Left renal cortex interstitium (tissue), 4 donors: ENCODE data around the gene CRMP1. TPM values are rescaled to one million over a fixed set of nuclear protein-coding genes. Genes with fewer than 3 reads are reported as not detected.

Experiments
- DNase-seq, 4 donors: peaks; one replicate each; pipeline ENCODE4 v3.0.0-alpha.2; 2013; ENCODE audit warnings: low read depth in 4 of 4, low spot score in 2 of 4, missing footprints in 1 of 4
- polyA plus RNA-seq, 4 donors: library from polyadenylated mRNA; unstranded; fragments of 120-200 nt; gene quantifications; one replicate each; pipeline ENCODE4 v1.2.1, GENCODE V29; 2013; ENCODE audit not compliant: insufficient read length in 4 of 4

The CRMP1 gene
- polyA plus RNA-seq, 4 donors = 39.5 to 66.7 (median 57.7) TPM

DNA sequence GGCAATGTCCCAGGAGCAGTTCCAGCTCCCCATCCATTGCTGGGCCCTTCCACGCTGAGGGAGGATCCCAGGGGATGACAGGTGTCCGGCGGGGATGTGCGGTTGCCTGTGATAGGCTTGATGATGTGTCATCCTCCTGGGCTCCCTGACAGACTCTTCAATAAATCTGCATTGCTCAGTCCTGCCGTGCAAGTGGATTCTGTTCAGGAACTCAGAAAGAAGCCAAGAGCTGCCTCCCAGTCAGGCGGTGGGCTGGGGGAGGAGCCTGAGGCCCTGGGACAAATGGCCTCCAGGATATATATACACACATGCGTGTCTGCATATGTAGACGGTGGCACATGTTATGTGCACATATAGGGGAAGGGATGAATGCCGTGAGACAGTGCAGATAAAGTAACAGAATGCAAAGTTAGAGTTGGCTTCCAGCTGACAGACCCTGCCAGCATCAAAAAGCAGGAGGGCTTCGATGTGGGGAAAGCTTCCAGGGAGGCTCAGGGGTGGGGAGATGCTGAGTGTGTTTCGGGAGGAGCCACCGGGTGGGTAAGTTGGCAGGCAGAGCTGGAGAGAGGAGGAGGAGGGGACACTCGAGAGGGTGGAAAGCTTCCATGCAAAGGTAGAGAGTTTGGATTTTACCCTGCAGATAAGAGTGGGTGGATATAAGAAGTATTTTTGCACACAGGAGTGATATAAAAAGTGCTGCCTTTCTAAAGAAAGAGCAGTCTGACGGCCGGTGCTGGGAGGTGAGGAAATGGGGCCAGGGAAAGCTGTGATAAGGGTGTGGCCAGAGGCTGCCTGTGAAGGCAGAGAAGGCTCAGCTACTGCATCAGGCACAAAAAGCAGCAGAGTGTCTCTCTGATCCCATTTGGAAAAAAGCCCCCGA lies 28.5 kb upstream of the CRMP1 start:
- DNase-seq = no peak

DNA sequence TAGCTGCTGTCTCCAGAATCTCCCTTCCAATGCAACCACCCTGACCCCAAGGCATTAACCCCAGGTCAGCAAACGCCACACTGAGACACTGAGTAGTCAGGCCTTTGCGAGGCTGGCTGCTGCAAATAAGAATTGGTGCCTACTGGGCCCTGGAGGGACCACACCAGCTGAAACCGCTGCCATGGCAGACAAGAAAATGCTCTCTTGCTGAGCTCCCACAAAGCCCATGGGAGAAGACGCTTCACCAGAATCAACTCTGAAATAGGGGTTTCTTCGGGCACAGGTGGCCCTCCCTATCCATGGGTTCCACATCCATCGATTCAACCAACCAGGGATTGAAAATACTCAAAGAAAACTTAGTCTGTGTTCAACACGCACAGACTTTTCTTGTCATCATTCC lies 26.7 kb upstream of the CRMP1 start:
- no peak for DNase-seq

DNA sequence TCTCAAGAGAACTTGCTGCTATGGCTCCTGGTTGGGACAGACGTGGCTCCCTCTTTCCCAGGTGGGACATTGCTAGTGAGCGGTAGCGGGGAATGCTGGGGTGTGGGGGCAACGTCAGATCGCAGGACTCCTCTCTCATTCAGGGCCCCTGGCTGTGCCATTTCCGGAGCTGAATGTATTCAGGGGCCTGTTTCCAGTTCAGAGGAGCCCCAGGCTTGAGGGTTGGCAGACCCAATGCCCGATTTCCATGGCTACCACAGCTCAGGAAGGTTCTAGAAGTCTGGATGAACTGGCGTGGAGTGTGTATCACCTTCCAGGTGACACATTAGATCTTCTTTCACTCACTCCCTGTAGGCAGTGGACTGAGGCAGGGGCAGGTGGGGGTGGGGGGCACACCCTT lies 26.2 kb upstream of the CRMP1 start:
- DNase-seq = no peak

DNA sequence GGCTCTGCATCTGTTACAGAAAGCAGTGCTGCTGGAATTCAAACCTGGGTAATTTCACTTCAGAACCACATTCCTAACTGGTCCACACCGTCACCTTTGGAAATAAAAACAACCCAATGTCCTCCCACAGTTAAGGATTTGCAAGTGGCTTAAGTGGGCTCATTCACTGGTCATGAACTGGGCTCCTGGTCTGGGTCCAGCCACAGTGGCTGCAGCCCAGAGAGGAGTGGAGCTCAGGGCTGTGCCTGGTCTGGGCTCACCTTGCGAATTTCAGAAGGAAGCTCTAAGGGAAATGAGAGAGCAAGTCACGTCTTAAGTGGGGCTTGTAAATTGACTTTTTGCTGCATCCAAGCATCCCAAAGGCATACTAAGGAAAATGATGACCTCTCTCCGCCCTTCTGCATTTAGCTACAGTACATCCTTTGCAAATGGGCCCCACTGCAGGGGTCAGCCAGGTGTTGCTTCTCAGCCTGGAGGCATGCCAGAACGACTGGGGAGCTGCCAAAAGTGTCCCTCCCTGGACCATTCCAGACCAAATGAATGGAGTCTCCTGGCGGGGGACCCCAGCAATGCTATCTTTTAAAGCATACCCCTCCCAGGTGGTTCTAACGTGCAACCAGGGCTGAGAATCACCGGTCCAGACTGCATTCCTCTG lies 25.6 kb upstream of the CRMP1 start:
- no peak for DNase-seq

DNA sequence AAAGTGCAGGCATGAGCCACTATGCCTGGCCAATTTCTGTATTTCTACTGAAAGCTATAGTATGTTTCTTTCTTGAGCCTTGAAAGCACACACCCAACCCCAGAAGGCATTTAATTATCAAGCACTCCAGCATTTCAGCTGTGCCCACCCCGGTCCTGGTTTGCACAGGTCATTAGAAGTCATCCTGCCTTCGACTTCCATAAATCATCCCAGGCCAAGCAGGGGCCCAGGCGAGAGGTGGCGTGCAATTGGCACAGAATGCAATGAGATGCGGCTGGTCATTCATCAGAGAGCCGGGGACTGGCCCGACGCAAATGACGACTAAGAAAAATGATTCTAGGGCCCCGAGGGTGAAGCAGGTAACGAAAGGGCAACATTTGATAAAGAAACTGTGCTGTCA lies 24.8 kb upstream of the CRMP1 start:
- DNase-seq = no peak

DNA sequence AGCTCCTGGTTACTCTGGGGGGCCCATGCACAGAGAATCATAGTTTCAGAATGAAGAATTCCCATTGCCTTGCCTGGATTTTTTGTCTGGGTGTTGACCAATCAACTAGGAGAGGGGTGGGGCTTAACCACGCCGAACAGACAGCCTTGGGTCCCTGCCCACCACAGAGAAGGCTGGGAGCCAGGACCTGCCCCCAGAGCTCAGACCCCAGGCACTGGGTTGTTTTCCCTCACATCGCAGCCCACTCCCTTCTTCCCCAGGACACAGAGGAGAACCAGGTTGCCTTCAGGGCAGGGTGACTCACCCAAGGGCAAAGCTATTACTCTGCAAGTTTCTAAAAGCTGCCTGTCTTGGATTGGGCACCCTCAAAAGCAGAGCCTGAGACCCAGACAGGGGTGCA lies 23.3 kb upstream of the CRMP1 start:
- DNase-seq = no peak

DNA sequence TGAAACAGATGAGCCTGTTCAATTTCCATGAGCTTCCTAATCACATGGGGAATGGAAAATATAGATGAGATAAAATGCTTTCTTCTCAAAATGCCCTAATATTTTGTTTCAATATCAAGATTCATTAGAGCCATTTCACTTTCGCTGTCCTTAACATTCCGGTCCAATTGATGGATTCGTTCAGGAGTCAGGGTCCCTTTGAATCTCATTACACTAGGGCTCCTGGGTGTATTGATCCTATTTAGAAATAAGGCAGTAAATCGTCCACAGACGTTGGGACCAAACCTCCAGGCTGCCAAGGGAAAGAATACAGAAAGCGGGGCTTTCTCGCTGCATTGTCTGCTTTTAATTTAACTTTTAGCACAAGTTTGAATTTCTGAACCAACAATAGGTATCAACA lies 20.6 kb upstream of the CRMP1 start:
- DNase-seq = no peak

DNA sequence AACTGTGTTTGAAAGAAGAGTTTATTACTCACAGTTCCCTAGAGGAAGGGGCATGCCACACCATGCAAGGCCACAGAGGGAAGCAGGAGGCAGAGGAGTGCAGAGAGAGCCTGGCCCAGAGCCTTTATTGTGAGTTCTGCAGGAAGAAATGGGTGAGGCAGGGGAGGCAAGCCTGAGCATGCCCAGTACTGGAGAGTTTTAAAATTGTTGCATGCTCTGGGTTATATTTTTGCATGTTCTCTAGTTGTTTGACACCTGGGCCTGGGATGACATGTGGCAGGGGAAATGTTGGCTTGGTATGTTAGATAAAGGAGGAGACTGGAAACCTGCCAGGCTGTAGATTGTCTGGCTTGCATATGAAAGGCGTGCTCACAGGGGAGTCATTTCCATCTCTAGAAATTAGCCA lies 19.7 kb upstream of the CRMP1 start:
- no peak for DNase-seq

DNA sequence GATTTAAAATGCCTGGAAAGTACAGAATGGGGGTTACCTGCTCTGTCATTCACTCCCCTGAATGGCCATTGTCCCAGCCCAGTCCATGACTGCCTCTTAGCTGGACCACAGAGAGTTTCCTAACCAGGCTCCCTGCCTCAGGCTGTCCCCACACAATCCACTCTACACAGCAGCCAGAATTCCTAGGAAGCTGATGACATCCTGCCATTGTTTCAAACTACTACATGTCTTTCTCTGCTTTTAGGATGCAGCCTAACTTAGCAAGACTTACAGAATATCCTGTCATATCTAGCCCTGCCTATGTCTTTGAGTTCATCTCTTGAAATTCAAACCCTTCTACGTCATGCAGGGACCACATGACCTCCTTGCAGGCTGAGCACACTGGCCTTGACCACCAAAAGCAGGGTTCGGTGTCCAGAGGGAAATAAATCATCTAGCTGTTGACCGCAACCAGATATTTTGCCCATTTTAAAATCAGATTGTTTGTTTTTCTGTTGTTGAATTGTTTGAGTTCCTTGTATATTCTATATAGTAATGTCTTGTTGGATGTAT lies 16.1 kb upstream of the CRMP1 start:
- DNase-seq = no peak

DNA sequence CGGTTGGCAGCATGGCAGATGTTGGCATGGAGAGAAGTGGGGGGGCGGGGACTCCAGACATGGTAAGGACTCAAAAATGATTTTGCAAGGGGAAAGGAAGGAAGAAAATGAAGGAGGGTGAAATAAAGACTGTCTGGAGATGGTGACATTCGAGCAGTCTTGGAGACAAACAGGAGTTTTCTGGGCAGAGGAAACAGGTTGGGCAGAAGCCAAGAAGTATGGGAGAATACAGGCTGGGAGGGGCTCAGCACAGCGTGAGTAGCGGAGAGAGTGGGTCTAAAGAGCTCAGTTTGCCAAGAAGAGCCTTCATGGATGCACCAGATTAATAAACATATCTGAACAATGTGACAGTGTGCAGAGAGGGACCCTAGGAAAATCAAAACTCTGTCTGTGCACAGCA lies 13.3 kb upstream of the CRMP1 start:
- no peak for DNase-seq

DNA sequence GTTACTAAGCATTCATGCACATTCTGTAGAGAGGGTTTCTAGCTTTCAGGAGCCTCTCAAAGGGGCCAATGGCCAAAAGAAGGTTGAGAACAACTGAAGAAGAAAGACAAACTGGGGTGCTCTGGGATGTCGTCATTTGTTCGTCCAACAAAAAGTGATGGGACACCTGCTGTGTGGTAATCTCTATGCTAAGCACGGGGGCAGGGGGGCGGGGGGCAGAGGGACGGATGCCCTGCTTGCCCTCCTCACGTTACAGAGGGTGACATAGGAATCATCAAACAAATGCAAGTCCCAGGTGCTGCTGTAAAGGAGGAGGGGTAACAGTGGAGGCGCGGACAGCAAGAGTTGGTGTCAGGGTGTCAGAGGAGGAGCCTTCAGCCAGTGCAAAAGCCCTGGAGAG lies 12.8 kb upstream of the CRMP1 start:
- DNase-seq = no peak

DNA sequence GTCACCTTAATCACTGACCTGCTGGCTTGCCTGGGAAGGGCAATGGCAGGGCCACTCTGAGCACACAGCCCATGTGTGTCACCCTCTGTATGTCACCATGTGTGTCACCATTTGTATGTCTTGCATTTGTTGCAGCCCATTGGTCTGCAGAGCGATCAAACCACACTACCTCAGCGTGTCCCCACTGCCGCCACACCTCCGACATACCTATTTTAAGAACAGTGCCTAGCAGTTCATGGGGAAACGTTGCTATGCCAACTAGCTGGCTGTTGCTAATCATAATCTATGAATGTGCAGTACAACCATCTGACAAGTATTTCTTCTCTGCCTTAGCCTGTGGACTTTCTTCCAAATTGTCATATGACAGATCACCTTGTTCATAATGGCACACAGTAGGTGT lies 8.0 kb upstream of the CRMP1 start:
- DNase-seq = no peak

DNA sequence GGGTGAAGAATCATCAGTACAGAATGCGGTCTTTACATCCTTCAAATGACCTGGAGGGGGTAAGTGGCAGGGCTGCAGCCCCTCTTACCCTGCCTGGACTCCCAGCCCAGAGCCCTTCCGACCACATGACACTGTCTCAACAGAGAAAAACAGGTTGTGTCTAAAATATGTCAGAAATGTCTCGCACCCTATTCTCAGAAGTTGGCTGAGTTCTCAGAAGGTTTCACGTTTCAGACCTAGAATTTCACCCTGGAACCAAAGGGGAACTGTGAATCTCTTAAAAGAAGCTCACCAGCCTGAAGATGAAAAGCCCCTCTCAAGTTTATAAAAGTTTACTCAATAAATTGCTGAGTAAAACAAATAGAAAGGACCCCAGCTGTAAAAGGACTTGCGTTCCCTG lies 7.0 kb upstream of the CRMP1 start:
- no peak for DNase-seq

DNA sequence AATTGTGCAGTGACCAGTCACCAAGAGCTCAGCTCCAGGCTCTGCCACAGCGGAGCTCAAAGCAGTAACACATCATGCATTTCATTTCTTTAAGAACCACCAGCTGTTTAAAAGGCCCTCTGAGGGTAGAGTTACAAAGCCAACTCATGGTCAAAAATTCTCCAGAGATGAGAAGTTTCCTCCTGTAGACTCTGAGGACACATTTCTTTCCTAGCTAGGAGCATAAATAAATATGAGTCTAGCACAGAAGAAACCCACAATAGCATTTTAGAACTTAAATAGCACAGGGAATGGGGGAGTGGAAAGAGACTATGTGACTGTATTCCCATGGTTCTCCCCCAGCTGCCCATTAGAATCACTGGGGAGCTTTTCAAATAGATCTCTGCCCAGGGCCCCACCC lies 6.5 kb upstream of the CRMP1 start:
- no peak for DNase-seq

DNA sequence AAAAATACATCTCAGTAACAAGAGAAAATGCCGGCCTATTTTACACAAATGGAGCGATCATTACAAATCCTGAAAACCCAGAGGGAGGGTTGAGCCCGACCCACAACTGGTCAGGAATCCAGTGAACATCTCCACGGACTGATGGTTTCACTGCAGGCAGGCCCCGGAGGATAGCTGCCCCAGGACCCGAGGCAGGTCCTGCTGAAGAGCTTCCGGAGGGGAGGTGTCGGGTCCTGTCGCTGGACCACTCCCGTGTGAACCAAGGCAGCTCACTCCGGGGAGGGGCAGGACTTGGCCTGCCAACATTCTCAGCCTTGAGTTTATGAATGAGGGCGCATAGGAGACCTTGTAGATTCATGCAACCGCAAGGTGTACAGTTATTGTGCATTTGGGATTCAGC lies 4.8 kb upstream of the CRMP1 start:
- DNase-seq = no peak

DNA sequence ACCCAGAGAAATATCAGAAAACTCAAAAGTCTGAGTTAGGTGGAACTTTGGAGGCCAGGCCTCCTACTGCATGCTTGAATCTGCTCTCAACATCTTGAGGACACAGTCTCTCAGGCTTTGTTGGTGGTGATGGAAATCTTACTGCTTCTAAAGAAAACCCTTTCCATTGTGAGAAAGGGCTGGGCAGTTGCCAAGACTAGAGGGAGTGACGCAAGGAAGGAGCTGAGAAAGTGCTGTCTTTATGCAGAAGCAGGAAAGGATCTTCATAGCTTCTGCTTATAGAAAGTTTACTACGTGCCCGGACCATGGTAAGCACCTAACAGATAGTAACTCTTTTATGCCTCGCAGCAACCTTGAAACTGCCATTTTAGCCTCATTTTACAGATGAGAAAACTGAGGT lies 2.4 kb upstream of the CRMP1 start:
- DNase-seq = no peak

DNA sequence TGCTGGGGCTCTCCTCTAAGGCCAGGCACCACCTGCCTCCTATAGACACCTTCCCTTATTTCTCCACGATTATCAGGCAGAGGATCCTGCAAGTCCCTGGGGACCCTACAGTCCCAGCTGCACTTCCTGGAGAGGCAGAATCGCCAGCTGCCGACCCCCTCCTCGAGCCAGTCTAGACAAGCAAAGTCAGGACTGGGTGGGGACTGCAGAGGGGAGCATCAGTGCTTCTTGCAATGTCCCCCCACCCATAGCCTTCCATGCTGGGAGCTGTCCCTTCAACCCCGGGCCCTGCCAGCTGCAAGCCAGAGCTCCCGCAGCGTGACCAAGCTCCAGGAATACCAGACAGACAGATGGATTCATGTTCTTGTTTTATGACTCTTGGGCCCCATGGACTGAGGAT lies 1.4 kb upstream of the CRMP1 start:
- no peak for DNase-seq

DNA sequence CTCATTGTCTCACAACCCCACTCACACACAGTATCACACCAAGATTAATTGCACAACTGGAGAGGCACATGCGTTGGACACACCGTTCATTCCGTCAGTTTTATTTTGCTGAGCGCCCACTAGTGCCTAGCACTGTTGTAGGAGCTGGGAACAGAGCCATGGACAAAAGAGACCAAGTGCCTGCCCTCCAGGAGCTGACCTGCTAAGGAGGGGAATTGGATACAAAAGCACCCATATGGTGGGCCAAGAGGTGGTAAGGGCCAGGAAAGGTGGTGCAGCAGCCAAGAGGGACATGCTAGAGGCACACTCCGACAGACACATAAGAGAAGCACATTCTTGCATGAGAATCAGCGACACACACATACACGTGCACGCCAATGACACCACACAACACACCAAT lies 705 bp upstream of the CRMP1 start:
- no peak for DNase-seq

DNA sequence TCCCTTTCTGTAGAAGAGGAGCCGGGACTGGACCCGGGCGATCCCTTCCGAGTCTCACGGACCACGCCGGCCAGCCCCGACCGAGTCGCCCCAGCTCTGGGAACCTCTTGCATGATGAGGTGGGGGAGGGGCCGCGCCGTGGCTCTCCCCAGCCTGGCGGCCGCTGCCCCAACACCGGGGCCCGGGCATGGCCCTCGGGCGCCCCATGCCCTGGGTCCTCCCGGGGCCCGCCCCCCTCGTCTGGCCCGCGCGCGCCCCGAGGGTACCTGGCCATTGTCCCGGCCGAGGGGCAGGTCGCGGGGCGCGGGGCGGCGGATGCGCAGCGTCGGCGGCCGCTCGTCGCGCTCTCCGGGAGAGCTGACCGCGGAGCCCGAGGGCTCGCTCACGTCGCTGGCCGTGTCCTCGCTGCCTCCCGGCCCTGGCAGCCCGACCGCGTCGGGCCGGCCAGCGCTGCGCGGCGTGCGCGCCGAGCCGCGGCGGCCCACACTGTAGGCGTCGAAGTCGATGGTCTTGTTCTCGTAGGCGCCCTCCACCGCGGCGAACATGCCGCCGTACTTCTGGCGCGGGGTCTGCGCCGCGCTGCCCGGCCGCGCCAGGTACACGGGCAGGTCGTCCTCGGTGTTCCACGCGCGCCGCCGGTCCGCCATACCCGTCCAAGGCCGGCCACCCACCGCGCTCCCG lies 423 bp downstream of the CRMP1 start:
- DNase-seq = no peak

DNA sequence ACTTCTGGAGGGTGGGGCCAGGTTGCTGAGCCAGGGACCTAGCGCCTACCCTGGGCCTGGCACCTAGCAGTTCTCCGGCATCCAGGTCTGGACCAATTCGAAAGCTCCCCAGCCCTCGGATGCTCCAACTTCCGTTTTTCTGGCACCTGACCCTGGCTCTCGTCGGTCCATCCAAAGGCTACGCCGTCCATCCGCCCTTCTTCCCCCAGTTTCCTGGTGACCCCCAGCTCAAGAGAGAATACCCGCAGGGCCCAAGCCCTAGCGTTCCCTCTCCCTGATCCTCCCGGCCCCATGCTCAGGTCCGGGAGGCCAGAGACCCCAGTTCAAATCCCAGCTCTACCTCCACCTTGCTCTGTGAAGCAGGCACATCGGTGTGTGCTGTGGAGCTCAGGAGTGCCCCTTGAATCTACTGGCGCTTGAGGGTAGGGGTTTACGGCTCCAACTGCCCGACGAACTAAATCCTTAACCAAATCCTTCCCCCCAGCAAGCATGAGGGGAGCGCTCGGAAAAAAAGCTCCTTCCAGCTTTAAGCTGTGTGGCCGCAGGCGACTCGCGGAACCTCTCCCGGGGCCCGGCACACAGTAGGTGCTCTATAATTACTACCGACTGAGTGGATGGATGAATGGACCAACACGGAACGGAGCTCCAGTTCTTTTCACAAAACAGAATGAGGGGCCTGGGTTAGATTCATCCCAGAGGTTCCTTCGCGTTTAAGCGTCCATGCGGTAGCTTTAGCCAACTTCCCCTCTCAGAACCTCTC lies 1.1 kb downstream of the CRMP1 start:
- no peak for DNase-seq
